SKM-1 (cell line): Measurements from ENCODE around the gene PPP6R3.
"Not testable (repeated sequence)": the region's sequence is repeated elsewhere in the genome, so short reads cannot be mapped to it uniquely, and the experiment has no call there.

Experiments
- DNase-seq: peaks from one replicate; lab custom pipeline; 2025; ENCODE audit not compliant: unreplicated experiment; lab: John Stamatoyannopoulos, UW

The PPP6R3 gene

GRCh38 chr11:68433541-68433940 is 27.0 kb upstream of the PPP6R3 start:
- DNase-seq = no peak

GRCh38 chr11:68434159-68434558 is 26.4 kb upstream of the PPP6R3 start:
- not testable (repeated sequence) for DNase-seq

- DNase-seq = no peak
These were observed 24.2 kb upstream of the PPP6R3 start for GRCh38 chr11:68436162-68436888.

- peak; percentile 2 for DNase-seq
These were observed 23.3 kb upstream of the PPP6R3 start for GRCh38 chr11:68436985-68437926.

GRCh38 chr11:68437927-68438657 is 22.5 kb upstream of the PPP6R3 start:
- DNase-seq = no peak

- no peak for DNase-seq
These were observed 21.8 kb upstream of the PPP6R3 start for GRCh38 chr11:68438658-68439259.

GRCh38 chr11:68439355-68440065 is 21.0 kb upstream of the PPP6R3 start:
- DNase-seq = no peak

- no peak for DNase-seq
These were observed 20.3 kb upstream of the PPP6R3 start for GRCh38 chr11:68440224-68440623.

- DNase-seq = no peak
These were observed 18.9 kb upstream of the PPP6R3 start for GRCh38 chr11:68441466-68442230.

- no peak for DNase-seq
These were observed 18.1 kb upstream of the PPP6R3 start for GRCh38 chr11:68442433-68442832.

GRCh38 chr11:68444566-68444965 is 16.0 kb upstream of the PPP6R3 start:
- DNase-seq = no peak

- DNase-seq = no peak
These were observed 15.0 kb upstream of the PPP6R3 start for GRCh38 chr11:68445531-68446035.

- DNase-seq = no peak
These were observed 14.4 kb upstream of the PPP6R3 start for GRCh38 chr11:68446046-68446725.

- peak; percentile 42 for DNase-seq
These were observed 13.3 kb upstream of the PPP6R3 start for GRCh38 chr11:68447015-68447801.

GRCh38 chr11:68447914-68448313 is 12.6 kb upstream of the PPP6R3 start:
- DNase-seq = not testable (repeated sequence)

- DNase-seq = no peak
These were observed 11.9 kb upstream of the PPP6R3 start for GRCh38 chr11:68448604-68449011.

GRCh38 chr11:68449951-68450350 is 10.6 kb upstream of the PPP6R3 start:
- DNase-seq = no peak

GRCh38 chr11:68450711-68451110 is 9.8 kb upstream of the PPP6R3 start:
- no peak for DNase-seq
